HepG2 (cell line): ENCODE data around the gene DLX4. TPM values are rescaled to one million over a fixed set of nuclear protein-coding genes. Genes with fewer than 3 reads are reported as not detected.

ENCODE experiments used
- ARID2 ChIP-seq: sonication (generic); formaldehyde crosslinking; IDR thresholded peaks from 2 replicates; pipeline ENCODE4 v1.8.1; 2022; ENCODE audit warnings: mild to moderate bottlenecking, missing genetic modification reagents, borderline replicate concordance
- FOXO1 ChIP-seq: sonication (generic); formaldehyde crosslinking; IDR thresholded peaks from 2 replicates; pipeline ENCODE4 v1.4.0; 2020; ENCODE audit warnings: missing genetic modification reagents
- GTF3A ChIP-seq: sonication (generic); formaldehyde crosslinking; conservative IDR thresholded peaks from 2 replicates; pipeline ENCODE4 v1.4.0; 2020; ENCODE audit warnings: mild to moderate bottlenecking, missing genetic modification reagents
- KAT2B ChIP-seq: fragments of 150-350 bp; IDR thresholded peaks from 2 replicates; pipeline ENCODE4 v1.6.1; 2014; ENCODE audit warnings: low read depth, low read length, borderline replicate concordance
- MEIS1 ChIP-seq: sonication (generic); formaldehyde crosslinking; IDR thresholded peaks from 2 replicates; pipeline ENCODE4 v1.9.0; 2021; ENCODE audit warnings: mild to moderate bottlenecking, missing genetic modification reagents, moderate library complexity, borderline replicate concordance
- POLR2A ChIP-seq, 2 experiments: IDR thresholded peaks; 2 replicates each; pipeline ENCODE4 v1.6.1; 2011; ENCODE audit warnings: low read depth in 2 of 2, low read length in 2 of 2, mild to moderate bottlenecking in 1 of 2, moderate library complexity in 1 of 2; ENCODE audit not compliant: insufficient read depth in 1 of 2
- TBL1XR1 ChIP-seq: fragments of 150-350 bp; IDR thresholded peaks from 2 replicates; pipeline ENCODE4 v1.6.1; 2014; ENCODE audit warnings: borderline replicate concordance, low read length; ENCODE audit not compliant: partially characterized antibody
- ZBTB7B ChIP-seq: sonication (generic); formaldehyde crosslinking; IDR thresholded peaks from 2 replicates; pipeline ENCODE4 v1.4.0; 2020; ENCODE audit warnings: missing genetic modification reagents
- ZC3H13 ChIP-seq: sonication (generic); formaldehyde crosslinking; IDR thresholded peaks from 2 replicates; pipeline ENCODE4 v1.8.1; 2023; ENCODE audit warnings: mild to moderate bottlenecking, missing genetic modification reagents, moderate library complexity
- ZNF17 ChIP-seq: sonication (generic); formaldehyde crosslinking; IDR thresholded peaks from 2 replicates; pipeline ENCODE4 v1.5.0; 2020; ENCODE audit warnings: mild to moderate bottlenecking, missing genetic modification reagents
- ZNF256 ChIP-seq: sonication (generic); formaldehyde crosslinking; conservative IDR thresholded peaks from 2 replicates; pipeline ENCODE4 v1.4.0; 2020; ENCODE audit warnings: missing genetic modification reagents
- ZNF451 ChIP-seq: sonication (generic); formaldehyde crosslinking; IDR thresholded peaks from 2 replicates; pipeline ENCODE4 v1.5.0; 2020; ENCODE audit warnings: mild to moderate bottlenecking, missing genetic modification reagents
- ZNF546 ChIP-seq: sonication (generic); formaldehyde crosslinking; conservative IDR thresholded peaks from 2 replicates; pipeline ENCODE4 v1.8.1; 2023; ENCODE audit warnings: mild to moderate bottlenecking, missing genetic modification reagents
- ZNF563 ChIP-seq: sonication (generic); formaldehyde crosslinking; IDR thresholded peaks from 2 replicates; pipeline ENCODE4 v1.8.0; 2022; ENCODE audit warnings: mild to moderate bottlenecking, moderate library complexity, missing genetic modification reagents
- ZNF614 ChIP-seq: IDR thresholded peaks from 2 replicates; pipeline ENCODE4 v1.6.1; 2018; ENCODE audit warnings: missing biosample characterization, missing genetic modification reagents, inconsistent platforms, borderline replicate concordance
- ZSCAN9 ChIP-seq: IDR thresholded peaks from 2 replicates; pipeline ENCODE4 v1.6.1; 2016; ENCODE audit warnings: borderline replicate concordance
- polyA plus RNA-seq, 8 experiments: library from polyadenylated mRNA; depleted of rRNA in 3 of 8; stranded (reverse) in 7 of 8; unstranded in 1 of 8; fragments of >200 nt; fragmentation: Illumina TruSeq in 4 of 8; extraction: Trizol in 4 of 8; gene quantifications; 2 replicates each; pipeline versions ENCODE4 v1.2.1 to v1.2.3, GENCODE V29; 2011 to 2016; ENCODE audit warnings: low read depth in 4 of 8, missing spikeins in 1 of 8, mixed read lengths in 1 of 8; ENCODE audit not compliant: insufficient read depth in 1 of 8
- total RNA-seq, 5 experiments: library from RNA; depleted of rRNA; stranded (reverse); fragments of >200 nt; fragmentation: Illumina TruSeq; extraction: Trizol; gene quantifications; 2 replicates each; pipeline ENCODE4 v1.2.3, GENCODE V29; 2016; ENCODE audit warnings: low read depth in 1 of 5
- TF ChIP-seq, protein P1 (sequence below): sonication (generic); formaldehyde crosslinking; IDR thresholded peaks from 2 replicates; pipeline ENCODE4 v1.9.0; 2021; ENCODE audit warnings: missing genetic modification reagents, mild to moderate bottlenecking, borderline replicate concordance
- TF ChIP-seq, protein P2 (sequence below): sonication (generic); IDR thresholded peaks from 2 replicates; pipeline ENCODE4 v1.6.1; 2016; ENCODE audit warnings: low read depth, borderline replicate concordance
- TF ChIP-seq, protein P3 (sequence below): IDR thresholded peaks from 2 replicates; pipeline ENCODE4 v1.6.1; 2016; ENCODE audit warnings: control low read depth
- TF ChIP-seq, protein P4 (sequence below): sonication (generic); formaldehyde crosslinking; conservative IDR thresholded peaks from 2 replicates; pipeline ENCODE4 v1.4.0; 2020; ENCODE audit warnings: missing genetic modification reagents
- TF ChIP-seq, protein P5 (sequence below): sonication (generic); formaldehyde crosslinking; IDR thresholded peaks from 2 replicates; pipeline ENCODE4 v1.5.0; 2020; ENCODE audit warnings: mild to moderate bottlenecking, missing genetic modification reagents
- TF ChIP-seq, protein P6 (sequence below): sonication (generic); formaldehyde crosslinking; conservative IDR thresholded peaks from 2 replicates; pipeline ENCODE4 v1.5.0; 2020; ENCODE audit warnings: missing genetic modification reagents

DLX4 gene
- total and polyA plus RNA-seq, 2 of the 13 experiments (the other 11 are each of a cell fraction or from before 2014, with no cell fraction given): 0.55 to 2.3 TPM

DNA sequence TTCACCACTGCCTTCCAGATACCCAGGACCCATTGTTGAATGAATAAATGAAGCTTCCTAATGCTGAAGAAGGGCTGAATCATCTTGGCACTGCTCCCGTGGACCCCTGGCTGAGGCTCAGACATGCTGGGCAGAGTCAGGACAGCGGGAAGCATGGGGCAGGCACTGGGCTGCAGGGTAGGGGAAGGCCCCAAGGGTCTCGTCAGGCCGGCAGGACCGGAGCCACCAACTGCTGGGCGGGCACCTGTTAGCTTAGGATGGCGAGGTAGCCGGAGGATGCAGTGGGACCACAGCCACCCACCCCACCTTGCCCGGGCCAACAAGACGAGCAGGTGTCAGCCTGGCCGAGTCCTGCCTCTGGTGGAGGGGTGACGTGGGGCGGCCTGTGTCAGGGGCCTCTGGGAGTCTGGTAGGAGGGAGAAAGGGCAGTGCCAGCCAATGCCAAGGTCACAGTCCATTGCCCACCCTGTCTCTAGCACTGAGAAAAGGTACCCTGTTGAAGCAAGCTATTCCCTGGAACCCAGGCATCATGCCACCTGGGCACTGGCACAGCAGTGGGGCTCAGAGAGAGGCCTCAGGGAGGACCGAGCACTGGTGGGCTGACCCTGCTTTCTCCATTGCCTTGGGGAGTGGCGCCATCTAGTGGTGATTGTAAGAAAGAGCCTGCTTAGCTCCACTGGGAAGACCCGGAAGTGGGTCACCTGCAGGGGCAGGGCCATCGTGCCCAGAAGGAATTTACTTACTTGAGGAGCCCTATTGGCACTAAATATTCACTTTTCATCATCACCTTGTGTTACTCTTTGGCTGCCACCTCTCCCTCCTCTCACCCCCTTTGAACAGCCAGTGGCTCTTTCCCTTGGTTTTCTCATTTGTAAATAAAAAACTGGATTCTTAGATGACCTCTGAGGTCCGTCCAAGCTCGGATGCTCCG is 29.0 kb downstream of the DLX4 start (continued):
- TF ChIP-seq, protein P1, sequence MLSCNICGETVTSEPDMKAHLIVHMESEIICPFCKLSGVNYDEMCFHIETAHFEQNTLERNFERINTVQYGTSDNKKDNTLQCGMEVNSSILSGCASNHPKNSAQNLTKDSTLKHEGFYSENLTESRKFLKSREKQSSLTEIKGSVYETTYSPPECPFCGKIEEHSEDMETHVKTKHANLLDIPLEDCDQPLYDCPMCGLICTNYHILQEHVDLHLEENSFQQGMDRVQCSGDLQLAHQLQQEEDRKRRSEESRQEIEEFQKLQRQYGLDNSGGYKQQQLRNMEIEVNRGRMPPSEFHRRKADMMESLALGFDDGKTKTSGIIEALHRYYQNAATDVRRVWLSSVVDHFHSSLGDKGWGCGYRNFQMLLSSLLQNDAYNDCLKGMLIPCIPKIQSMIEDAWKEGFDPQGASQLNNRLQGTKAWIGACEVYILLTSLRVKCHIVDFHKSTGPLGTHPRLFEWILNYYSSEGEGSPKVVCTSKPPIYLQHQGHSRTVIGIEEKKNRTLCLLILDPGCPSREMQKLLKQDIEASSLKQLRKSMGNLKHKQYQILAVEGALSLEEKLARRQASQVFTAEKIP: no peak
- TF ChIP-seq ZNF563 (CRISPR knock-in tag) (no peak), ZNF546 (CRISPR knock-in tag) (no peak), FOXO1 (CRISPR knock-in tag) (no peak), GTF3A (CRISPR knock-in tag) (no peak), ZSCAN9 (CRISPR knock-in tag) (peak; percentile 43; the same call in 1 of the 2 replicates), ARID2 (CRISPR knock-in tag) (no peak), POLR2A (IDR thresholded peaks at IDR 0.05; ENCODE audit: insufficient read depth in 1 of 2, low read depth in 2 of 2, low read length in 2 of 2) (no peak), ZNF451 (CRISPR knock-in tag) (no peak), ZC3H13 (CRISPR knock-in tag) (no peak), ZBTB7B (peak; percentile 65; the same call in 1 of the 2 replicates), ZNF614 (CRISPR knock-in tag) (no peak), KAT2B (no peak), ZNF17 (CRISPR knock-in tag) (no peak), ZNF256 (CRISPR knock-in tag) (no peak), TBL1XR1 (no peak), MEIS1 (CRISPR knock-in tag) (0 out of 2 replicates have a peak, but pooled peaks have one; percentile 67)
- TF ChIP-seq, protein P2, sequence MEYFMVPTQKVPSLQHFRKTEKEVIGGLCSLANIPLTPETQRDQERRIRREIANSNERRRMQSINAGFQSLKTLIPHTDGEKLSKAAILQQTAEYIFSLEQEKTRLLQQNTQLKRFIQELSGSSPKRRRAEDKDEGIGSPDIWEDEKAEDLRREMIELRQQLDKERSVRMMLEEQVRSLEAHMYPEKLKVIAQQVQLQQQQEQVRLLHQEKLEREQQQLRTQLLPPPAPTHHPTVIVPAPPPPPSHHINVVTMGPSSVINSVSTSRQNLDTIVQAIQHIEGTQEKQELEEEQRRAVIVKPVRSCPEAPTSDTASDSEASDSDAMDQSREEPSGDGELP: no peak
- TF ChIP-seq, protein P3, sequence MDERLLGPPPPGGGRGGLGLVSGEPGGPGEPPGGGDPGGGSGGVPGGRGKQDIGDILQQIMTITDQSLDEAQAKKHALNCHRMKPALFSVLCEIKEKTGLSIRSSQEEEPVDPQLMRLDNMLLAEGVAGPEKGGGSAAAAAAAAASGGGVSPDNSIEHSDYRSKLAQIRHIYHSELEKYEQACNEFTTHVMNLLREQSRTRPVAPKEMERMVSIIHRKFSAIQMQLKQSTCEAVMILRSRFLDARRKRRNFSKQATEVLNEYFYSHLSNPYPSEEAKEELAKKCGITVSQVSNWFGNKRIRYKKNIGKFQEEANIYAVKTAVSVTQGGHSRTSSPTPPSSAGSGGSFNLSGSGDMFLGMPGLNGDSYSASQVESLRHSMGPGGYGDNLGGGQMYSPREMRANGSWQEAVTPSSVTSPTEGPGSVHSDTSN: no peak
- TF ChIP-seq, protein P4, sequence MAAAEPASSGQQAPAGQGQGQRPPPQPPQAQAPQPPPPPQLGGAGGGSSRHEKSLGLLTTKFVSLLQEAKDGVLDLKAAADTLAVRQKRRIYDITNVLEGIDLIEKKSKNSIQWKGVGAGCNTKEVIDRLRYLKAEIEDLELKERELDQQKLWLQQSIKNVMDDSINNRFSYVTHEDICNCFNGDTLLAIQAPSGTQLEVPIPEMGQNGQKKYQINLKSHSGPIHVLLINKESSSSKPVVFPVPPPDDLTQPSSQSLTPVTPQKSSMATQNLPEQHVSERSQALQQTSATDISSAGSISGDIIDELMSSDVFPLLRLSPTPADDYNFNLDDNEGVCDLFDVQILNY (CRISPR knock-in tag): no peak
- TF ChIP-seq, protein P5, sequence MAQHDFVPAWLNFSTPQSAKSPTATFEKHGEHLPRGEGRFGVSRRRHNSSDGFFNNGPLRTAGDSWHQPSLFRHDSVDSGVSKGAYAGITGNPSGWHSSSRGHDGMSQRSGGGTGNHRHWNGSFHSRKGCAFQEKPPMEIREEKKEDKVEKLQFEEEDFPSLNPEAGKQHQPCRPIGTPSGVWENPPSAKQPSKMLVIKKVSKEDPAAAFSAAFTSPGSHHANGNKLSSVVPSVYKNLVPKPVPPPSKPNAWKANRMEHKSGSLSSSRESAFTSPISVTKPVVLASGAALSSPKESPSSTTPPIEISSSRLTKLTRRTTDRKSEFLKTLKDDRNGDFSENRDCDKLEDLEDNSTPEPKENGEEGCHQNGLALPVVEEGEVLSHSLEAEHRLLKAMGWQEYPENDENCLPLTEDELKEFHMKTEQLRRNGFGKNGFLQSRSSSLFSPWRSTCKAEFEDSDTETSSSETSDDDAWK (CRISPR knock-in tag): no peak
- TF ChIP-seq, protein P6, sequence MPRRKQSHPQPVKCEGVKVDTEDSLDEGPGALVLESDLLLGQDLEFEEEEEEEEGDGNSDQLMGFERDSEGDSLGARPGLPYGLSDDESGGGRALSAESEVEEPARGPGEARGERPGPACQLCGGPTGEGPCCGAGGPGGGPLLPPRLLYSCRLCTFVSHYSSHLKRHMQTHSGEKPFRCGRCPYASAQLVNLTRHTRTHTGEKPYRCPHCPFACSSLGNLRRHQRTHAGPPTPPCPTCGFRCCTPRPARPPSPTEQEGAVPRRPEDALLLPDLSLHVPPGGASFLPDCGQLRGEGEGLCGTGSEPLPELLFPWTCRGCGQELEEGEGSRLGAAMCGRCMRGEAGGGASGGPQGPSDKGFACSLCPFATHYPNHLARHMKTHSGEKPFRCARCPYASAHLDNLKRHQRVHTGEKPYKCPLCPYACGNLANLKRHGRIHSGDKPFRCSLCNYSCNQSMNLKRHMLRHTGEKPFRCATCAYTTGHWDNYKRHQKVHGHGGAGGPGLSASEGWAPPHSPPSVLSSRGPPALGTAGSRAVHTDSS: no peak
